Measurements from ENCODE around the gene CACNB3. TPM values are rescaled to one million over a fixed set of nuclear protein-coding genes. Genes with fewer than 3 reads are reported as not detected.

CACNB3 gene
- total and polyA plus RNA-seq, 2 of the 8 experiments (the other 6 are each of a cell fraction or from before 2014, with no cell fraction given) = 12.5 to 16.0 TPM

- no peak overlapping the region for H3K4ac ChIP-seq (replicated peaks; ENCODE audit: insufficient read length, low read depth, low read length)
- H3K23ac ChIP-seq (ENCODE audit: insufficient read length) = no peak overlapping the region
- TF ChIP-seq FOSL1 (IDR thresholded peaks at IDR 0.05; ENCODE audit: insufficient read depth, low read depth, low read length) (no peak), SIN3A (conservative IDR thresholded peaks at IDR 0.05 in 1 of 2, IDR thresholded peaks at IDR 0.05 in 1 of 2; ENCODE audit: low read depth in 1 of 2, low read length in 2 of 2) (no peak), CTBP2 (IDR thresholded peaks at IDR 0.05; ENCODE audit: borderline replicate concordance, insufficient read depth, insufficient read length, low read length) (no peak), BRCA1 (IDR thresholded peaks at IDR 0.05; ENCODE audit: low read depth, low read length) (no peak), BACH1 (IDR thresholded peaks at IDR 0.05; ENCODE audit: low read length) (no peak), KDM4A (IDR thresholded peaks at IDR 0.05; ENCODE audit: low read depth, low read length, severe bottlenecking) (no peak), SP1 (IDR thresholded peaks at IDR 0.05; ENCODE audit: low read depth, low read length) (no peak), CREB1 (IDR thresholded peaks at IDR 0.05) (no peak), RBBP5 (IDR thresholded peaks at IDR 0.05; ENCODE audit: borderline replicate concordance, low read depth, low read length) (no peak), SRF (IDR thresholded peaks at IDR 0.05; ENCODE audit: low read depth, low read length) (no peak), MAX (IDR thresholded peaks at IDR 0.05) (no peak), CHD1 (IDR thresholded peaks at IDR 0.05; ENCODE audit: low read depth, low read length) (no peak)
- no peak overlapping the region for H4K91ac ChIP-seq (replicated peaks; ENCODE audit: insufficient read length, low read length)
- H4K5ac ChIP-seq (ENCODE audit: insufficient read length, low read depth, low read length) = no peak overlapping the region
- H3K9me3 ChIP-seq (ENCODE audit: insufficient read depth in 2 of 2, low read depth in 1 of 2, low read length in 1 of 2) = no peaks in the 10 kb centered on the region
- H2BK5ac ChIP-seq (ENCODE audit: low read depth, low read length) = no peak overlapping the region; the same call in 1 of the 2 replicates
- H3K4me3 ChIP-seq (ENCODE audit: extremely low read depth in 1 of 4, insufficient read depth in 2 of 4, low read depth in 3 of 4, low read length in 4 of 4) = no peak overlapping the region
- H3K23me2 ChIP-seq (ENCODE audit: low read depth, low read length) = peaks cover 3% of the 10 kb centered on the region; the same call in 1 of the 2 replicates
- DNase-seq (ENCODE audit: low read depth in 1 of 2, low spot score in 2 of 2) = no peak
- ChIA-PET POLR2A (ENCODE audit: partially characterized antibody) (interaction anchor here (1.2 to 8.3 kb wide), 8 partner anchors 10 to 222 kb away, joined by 4 to 48 read pairs (median 6); partner anchors contain the start of genes DDX23 and RND1), CTCF (ENCODE audit: partially characterized antibody) (interaction anchor here (0.8 to 10.1 kb wide), 9 partner anchors 9 to 216 kb away, joined by 3 to 121 read pairs (median 4); partner anchors contain the start of genes CACNB3 and WNT1)
- H3K56ac ChIP-seq (replicated peaks; ENCODE audit: insufficient read length, low read depth, low read length) = no peak overlapping the region
- H2BK12ac ChIP-seq (ENCODE audit: low read depth, low read length) = no peak overlapping the region
- peaks cover 0 to 4% (median 0%) of the 10 kb centered on the region in 4 experiments; a peak in 1 of 7 replicates for H3K4me1 ChIP-seq (replicated peaks in 1 of 4; ENCODE audit: control insufficient read depth in 3 of 4, insufficient read depth in 4 of 4, low read length in 3 of 4)
- no peak overlapping the region for H2AK5ac ChIP-seq (ENCODE audit: low read depth, low read length)
- WGBS, 2 experiments (ENCODE audit: extremely low coverage in 1 of 2, insufficient coverage in 1 of 2, insufficient read length in 1 of 2, insufficient replicate concordance in 2 of 2, low coverage in 1 of 2, low lambda C conversion rate in 2 of 2, missing lambda C conversion rate in 1 of 2) = 78% methylated on average over 2 of the region's 2 CpGs; no CpG with 5 or more reads in 1 of the 2 experiments
- peaks cover 5 to 15% of the 10 kb centered on the region in 2 experiments for H4K20me1 ChIP-seq (replicated peaks in 1 of 2; ENCODE audit: control insufficient read depth in 1 of 2, insufficient read depth in 2 of 2, low read length in 2 of 2)
- no peaks in the 10 kb centered on the region for H3K27me3 ChIP-seq (replicated peaks in 1 of 4; ENCODE audit: control insufficient read depth in 3 of 4, extremely low read depth in 1 of 4, insufficient read depth in 3 of 4, low read length in 3 of 4)
- H2BK120ac ChIP-seq (replicated peaks; ENCODE audit: low read depth, low read length) = no peak overlapping the region
- peaks cover 36 to 59% (median 50%) of the 10 kb centered on the region in 4 experiments for H3K36me3 ChIP-seq (ENCODE audit: control insufficient read depth in 2 of 4, insufficient read depth in 4 of 4, low read length in 3 of 4)
- no peak overlapping the region for H3K4me2 ChIP-seq (ENCODE audit: insufficient read depth in 1 of 2, low read depth in 2 of 2, low read length in 2 of 2)
- H3K27ac ChIP-seq (ENCODE audit: low read depth, low read length) = no peak overlapping the region
- H2BK20ac ChIP-seq (ENCODE audit: low read length) = no peak overlapping the region
- no peaks in the 10 kb centered on the region for H3K79me2 ChIP-seq (ENCODE audit: control insufficient read depth in 1 of 2, insufficient read depth in 2 of 2, low read length in 2 of 2)
- FAIRE-seq = no peak
- no peak overlapping the region for H2BK15ac ChIP-seq (ENCODE audit: low read length)
- no peak overlapping the region for H2AFZ ChIP-seq (ENCODE audit: low read length)
- no peak overlapping the region; the same call in 1 of the 2 replicates for H4K8ac ChIP-seq (ENCODE audit: extremely low read depth, insufficient read depth, low read length)
- H3K9ac ChIP-seq (replicated peaks in 1 of 4; ENCODE audit: extremely low read depth in 1 of 4, low read depth in 3 of 4, low read length in 3 of 4) = no peak overlapping the region
- no peaks in the 10 kb centered on the region for H3K79me1 ChIP-seq (ENCODE audit: low read depth, low read length)
- no peak overlapping the region for H3K18ac ChIP-seq (ENCODE audit: extremely low read depth, low read length)
- H3K14ac ChIP-seq (ENCODE audit: insufficient read length) = no peak overlapping the region
Measured at GRCh38 chr12:48828293-48828692, 10.0 kb downstream of the CACNB3 start.

Measured in H1 (cell line).